ENCODE results near the gene ABCB11.
"Not testable (repeated sequence)": the region's sequence is repeated elsewhere in the genome, so short reads cannot be mapped to it uniquely, and the experiment has no call there.

ABCB11 gene

DNA sequence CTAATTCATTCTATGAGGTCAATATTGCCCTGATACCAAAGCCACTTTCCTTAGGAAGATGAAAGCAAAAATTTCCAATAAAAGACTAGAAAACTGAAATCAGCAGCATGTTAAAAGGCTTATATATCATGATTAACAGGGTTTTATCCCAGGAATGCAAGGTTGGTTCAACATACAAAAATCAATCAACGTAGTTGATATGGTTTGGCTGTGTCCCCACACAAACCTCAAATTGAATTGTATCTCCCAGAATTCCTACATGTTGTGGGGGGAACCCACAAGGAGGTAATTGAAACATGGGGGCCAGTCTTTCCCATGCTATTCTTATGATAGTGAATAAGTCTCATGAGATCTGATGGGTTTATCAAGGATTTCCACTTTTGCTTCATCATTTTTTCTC is 11.7 kb upstream of the ABCB11 start:
- no peak for DNase-seq (ENCODE audit: low read depth)

DNA sequence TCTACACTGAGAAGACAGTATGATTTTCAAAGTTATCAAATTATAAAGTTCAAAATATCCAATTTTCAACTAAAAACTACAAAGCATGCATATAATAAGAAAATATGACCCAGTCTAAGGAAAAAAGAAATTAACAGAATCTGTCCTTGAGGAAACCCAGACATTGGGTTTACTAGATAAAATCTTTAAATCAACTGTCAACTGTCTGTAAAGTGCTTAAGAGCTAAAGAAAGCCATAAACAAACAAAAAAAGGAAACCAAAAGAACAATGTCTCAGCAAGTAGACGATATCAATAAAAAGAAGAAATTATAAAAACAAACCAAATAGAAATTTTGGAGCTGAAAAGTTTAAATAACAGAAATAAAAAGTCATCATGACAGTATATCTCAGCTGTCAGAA is 10.5 kb upstream of the ABCB11 start:
- no peak for DNase-seq (ENCODE audit: low read depth)

DNA sequence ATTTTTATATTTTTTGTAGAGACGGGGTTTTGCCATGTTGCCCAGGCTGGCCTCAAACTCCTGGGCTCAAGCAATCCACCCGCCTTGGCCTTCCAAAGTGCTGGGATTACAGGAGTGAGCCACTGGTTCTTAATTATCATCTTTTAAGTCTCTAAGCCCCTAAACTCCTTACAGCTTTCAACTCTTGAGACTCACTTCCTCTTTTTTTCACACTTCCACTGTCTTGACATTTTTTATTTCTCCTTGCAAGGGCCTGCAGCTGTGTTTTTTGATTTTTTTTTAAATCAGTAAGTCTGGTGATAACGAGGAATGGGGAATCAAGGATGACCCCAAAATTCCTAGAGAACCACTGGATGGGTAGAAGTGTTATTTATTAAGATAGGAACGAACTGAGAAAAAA is 8.6 kb upstream of the ABCB11 start:
- DNase-seq (ENCODE audit: low read depth) = no peak

DNA sequence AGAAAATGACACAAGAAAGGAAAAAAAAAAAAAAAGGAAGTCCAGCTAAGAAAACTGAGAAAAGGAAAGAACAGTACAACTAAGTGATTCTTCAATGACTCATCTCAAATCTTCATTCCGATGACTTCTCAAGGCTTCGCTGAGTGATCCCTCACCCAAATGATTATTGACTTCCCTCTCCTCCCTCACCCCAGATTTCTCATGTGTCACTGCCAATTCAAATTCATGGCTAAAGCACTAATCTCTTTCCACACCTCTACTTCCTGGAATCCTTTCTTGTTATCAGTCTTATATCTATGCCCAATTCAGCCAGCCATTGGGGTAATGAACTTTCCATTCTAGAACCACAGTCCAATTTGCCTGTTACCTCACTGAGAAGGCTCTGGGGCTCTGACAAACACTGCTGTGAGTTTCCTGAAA is 7.2 kb upstream of the ABCB11 start:
- DNase-seq (ENCODE audit: low read depth) = no peak

DNA sequence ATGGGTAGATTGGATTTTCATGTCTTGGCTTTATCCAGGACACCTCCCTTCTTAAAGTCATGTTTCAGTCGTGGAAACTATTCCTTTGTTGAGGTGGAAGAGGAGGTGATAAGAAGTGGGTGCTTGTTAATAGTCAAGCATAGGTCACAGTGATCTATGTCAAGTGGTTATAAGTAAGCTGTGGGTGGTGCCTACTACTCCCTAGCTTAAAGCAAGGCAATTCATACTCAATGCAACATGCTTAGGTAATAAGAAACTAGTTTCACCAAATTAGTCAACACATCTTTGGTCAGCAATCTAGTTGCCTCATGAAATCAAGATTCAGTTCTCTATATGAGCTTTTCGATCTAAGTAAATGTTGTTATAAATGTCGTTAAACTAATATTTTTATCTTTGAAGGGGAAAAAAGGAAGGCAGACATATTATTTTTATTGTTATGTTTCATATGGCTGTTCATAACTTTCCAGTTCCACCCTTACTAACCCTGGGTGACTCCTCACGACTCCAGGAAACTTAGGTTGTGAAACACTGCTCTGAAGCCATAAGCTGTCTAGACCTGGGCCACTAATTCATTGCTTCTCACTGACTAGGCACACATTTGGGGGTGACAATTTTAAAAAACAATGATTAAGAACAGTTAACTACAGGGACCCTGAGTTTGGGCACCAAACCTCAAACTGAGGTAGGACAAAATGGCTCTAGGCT is 5.8 kb upstream of the ABCB11 start:
- no peak for DNase-seq (ENCODE audit: low read depth)

DNA sequence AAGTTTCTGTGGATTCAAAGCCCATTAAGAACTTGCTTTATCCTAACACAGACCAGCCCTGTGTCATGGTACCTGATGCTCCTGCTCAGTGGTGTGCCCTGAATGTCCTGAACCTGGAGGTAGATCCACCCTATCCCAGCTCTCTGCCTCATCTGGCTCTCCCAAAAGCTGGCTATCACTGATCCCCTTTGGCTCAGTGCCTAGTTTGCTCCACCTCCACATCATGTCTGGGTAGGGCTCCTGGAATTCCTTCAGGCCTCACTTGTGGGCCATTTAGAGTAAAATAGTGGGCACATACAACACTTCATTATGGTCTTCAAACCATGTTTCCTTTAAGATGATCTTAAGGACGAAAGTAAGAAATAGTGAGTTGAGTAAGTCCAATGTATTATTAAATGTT is 4.8 kb upstream of the ABCB11 start:
- DNase-seq (ENCODE audit: low read depth) = no peak

DNA sequence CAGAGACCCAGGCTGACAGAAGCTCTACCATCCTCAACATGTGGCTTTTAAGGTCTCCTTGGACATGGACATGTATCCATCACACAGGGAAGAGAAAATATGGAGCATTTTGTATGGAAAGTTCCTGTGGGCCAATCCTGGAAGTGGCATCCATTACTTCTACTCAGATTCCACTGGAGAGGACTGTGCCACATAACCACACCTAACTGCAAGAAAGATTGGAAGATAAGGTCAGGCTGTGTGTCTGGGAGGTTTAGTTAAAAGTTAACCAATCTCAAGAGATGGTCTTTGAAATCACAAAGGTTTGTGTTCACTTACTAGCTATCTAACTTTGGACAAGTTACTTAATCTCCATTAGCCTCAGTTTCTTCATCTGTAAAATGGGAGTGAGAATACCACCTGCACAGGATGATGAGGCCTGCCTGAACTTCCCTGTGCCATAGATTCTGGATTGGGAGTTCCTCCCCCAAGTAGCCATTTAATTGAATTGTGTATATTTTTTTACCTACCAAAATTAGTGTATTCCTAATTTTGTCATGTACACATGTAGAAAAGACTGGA is 3.9 kb upstream of the ABCB11 start:
- no peak for DNase-seq (ENCODE audit: low read depth)

DNA sequence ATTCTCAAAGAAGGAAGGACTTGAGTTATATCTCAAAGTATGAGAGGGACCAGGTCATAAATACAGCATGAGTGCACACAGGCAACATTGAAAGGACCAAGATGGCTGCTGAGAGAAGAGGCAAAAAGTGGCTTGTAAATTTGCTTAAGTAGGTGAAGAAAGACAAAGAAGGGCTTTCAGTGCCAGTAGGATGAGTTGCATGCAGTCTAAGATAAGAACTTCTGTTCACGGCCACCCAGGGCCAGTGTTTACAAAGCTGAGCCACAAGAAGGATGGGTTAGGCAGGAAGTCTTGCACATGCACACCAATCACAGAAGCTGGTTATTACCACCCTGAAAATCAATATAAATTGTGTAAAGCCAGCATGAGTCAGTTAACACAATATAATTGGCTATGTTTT is 3.1 kb upstream of the ABCB11 start:
- DNase-seq (ENCODE audit: low read depth) = no peak

DNA sequence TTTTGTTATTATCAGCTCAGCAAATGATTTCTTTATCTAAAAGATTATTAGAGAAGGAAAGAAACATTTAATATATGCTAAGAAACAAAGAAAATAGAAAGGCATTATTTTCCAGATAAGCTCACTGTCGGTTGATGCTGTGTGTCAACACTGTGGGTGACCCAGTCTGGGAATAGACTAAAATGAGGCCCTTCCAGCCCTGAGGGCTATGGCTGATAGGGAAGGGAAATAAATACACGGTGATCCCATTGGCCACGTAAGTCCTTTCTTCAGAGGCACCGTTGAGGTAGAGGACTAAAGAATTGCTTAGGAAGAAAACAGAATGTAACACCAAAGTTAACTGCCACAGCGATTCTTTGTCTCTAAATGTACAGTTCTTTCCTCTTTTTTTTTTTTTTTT is 1.8 kb downstream of the ABCB11 start:
- no peak for DNase-seq (ENCODE audit: low read depth)

DNA sequence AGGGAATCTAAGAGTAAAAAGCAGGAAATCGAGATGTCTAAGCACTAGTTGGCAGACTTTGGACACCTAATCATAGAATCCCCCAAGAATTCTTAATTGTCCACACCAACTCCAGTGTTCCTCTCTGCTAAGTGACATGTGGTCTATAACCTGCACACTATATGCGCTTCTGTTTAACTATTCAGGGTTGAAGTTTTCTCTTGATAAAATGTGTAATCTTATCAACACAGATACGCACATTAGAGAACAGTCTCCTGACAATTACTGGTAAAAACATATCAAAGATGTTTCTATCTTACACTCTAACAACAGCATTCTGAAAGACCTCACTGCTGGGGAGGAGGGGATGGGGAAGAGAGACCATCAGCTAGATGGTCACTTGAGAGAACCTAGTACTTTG is 3.9 kb downstream of the ABCB11 start:
- no peak for DNase-seq (ENCODE audit: low read depth)

DNA sequence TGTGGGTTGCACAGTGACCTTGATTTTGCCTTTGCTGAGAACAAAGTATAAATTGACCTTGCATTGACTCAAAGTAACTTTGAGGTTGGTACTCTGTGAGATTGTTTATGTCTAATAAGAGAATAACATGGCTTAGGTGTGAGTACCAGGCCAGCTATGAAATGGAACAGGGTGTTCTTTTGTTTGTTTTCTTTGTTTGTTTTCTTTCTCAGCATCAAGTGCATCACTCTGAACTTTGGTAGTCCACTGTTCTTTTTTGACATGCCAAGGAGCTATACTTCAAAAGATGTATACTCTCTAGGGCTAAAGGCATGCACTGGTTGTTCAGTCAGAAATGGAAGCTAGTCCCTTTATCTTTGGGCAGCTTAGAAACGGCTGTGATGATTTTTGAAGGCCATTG is 5.1 kb downstream of the ABCB11 start:
- no peak for DNase-seq (ENCODE audit: low read depth)

DNA sequence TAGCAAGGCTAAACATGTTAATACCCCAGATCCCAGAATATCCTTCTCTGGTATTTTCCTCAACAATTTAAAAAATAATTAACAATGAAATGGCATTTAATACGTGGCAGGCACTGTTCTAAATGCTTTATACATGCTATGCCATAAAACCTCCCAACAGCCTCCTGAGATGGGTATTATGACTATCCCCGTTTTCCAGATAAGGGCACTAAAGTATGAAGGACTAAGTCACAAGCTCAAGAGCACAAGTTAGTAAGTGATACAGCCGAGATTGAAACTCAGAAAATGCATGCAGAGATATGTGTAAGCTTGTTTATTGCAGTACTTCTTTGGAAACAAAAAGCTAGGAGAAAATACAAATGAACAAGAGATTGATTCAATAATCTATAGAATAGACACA is 8.0 kb downstream of the ABCB11 start:
- DNase-seq (ENCODE audit: low read depth) = no peak

DNA sequence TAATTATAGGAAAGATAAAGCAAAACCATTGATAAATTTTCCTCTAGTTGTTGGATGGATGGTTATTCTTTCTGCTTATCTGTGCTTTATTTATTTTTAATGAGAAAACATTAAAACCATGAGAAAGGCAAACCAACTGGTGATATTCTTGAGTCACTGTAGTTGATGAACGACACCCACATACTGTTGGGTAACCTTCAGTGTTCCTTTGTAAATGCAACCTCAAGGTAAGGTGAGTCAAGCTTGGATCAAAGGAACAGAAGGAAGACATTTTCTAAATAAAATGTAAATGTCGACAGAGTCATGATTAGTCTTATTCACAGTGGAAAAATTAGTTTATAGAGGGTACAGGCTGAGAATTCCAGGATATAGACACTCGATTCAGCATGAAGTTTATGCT is 12.7 kb downstream of the ABCB11 start:
- DNase-seq (ENCODE audit: low read depth) = no peak

DNA sequence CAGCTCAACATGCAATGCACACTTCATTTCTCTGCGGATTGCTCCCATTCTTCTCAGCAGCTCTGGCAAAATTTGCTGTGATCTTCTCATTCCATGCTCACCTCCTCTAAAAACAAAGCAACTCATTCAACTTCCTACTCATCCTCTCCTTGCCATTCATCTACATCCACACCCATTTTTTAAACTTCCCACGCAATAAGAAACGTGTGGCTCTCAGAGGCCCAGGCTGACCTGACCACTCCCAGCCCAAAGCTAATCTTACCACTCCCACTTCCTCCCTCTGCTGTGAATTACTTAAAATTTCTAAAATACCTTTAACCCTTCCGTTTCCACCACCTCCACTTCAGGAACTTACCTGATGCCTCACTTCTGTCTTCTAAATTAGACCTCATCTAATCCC is 15.2 kb downstream of the ABCB11 start:
- DNase-seq (ENCODE audit: low read depth) = no peak

DNA sequence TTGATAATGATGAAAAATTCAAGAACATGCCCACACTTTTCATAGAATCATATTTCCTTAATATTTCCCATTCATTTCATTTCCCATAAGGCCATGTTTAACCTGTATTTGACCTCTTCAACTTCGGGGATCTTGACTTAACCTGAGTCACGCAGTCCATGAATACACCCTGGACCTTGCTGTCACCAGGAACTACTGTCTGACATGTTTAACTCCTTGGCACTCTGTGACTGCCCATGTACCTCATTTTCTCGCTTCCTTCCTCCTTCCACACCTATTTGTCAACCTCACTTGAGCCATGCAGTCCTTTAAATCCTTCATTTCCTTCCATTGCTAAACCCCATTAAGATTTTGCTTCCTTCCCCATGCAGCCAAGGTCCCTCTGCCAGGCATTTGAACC is 16.3 kb downstream of the ABCB11 start:
- DNase-seq (ENCODE audit: low read depth) = no peak

DNA sequence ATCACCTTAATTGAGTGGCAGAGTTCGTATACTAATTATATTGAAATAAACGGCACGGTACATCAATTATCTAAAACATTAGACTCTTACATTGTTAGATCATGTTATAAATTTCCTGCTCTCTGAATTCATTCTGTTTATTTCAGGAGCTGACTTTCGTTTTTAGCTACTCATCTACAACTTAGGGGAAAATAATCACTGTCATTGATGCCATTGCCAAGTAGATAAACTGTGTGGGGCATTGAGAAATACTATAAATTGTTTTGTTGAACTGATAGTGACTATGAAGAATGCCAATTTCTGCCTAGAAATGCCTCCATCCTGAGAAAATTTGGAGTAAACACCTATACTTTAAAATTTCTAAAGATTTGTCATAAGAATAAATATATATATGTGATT is 17.5 kb downstream of the ABCB11 start:
- no peak for DNase-seq (ENCODE audit: low read depth)

DNA sequence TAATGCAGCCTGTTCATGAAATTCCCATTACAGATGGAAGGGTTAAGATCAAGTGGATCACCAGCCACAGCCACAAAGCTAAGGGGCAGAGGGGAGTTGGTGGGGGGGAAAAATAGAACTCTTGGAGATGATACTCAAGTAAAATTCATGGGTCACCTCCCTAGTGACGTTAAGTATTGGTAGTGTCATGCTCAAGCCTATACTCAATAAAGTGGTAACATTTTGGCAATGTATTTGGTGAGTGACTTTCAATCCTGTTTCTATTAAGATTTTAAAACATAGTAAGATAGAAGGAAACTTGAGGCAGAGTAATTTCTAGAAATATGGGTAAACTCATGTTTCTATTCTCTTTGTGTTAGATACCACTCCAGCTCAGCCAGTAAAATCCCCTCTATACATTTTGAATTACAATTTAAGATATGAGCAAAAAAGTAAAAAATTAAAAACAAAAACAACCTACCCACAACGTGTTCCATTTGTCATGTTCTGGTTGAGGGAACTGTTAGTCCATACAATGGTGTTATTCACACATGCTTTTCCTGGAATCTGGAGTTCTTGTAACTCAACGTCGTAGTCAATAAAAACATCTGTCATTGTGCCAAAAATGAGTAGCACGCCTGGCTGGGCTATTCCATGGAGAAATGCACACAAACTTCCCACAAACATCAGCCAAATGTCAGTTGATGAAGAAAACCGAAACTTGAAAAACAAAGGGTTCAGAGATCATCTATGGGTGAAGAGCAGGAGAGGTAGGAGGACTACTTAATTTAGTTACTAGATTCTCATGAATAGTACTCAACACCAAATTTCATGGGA is 18.1 kb downstream of the ABCB11 start:
- DNase-seq (ENCODE audit: low read depth) = no peak

DNA sequence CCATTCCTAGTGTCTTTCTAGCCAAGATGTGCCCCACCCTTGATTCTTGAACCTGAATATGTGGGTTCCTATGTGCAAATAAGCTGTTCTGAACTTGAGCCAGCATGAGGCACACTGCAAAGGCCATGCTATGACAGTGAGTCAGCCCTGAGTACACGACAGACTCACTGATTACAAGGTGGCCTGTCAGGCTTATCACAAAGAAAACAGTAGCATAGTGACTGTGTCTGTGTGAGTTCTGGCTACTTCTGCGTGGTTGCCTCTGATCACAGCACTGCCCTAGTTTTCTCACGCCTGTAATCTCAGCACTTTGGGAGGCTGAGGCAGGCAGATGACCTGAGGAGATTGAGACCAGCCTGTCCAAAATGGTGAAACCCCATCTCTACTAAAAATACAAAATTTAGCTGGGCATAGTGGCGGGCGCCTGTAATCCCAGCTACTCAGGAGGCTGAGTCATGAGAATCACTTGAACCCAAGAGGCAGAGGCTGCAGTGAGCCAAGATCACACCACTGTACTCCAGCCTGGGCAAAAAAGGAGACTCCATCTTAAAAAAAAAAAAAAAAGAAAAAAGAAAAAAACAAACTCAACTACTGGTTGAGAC is 18.8 kb downstream of the ABCB11 start:
- DNase-seq (ENCODE audit: low read depth) = not testable (repeated sequence)

DNA sequence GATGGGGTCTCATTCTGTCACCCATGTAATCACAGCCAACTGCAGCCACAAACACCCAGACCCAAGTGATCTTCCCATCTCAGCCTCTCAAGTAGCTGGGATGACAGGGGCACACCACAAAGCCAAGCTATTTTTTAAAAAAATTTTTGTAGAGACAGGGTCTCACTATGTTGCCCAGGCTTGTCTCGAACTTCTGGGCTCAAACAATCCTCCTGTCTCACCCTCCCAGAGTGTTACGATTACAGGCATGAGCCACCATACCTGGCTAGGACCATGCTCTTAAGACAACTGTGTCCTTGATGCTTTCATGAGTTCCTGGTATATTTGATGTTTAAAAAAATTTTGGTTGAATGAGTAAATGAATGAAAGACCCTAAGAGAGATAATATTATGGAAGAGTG is 19.4 kb downstream of the ABCB11 start:
- DNase-seq (ENCODE audit: low read depth) = no peak

DNA sequence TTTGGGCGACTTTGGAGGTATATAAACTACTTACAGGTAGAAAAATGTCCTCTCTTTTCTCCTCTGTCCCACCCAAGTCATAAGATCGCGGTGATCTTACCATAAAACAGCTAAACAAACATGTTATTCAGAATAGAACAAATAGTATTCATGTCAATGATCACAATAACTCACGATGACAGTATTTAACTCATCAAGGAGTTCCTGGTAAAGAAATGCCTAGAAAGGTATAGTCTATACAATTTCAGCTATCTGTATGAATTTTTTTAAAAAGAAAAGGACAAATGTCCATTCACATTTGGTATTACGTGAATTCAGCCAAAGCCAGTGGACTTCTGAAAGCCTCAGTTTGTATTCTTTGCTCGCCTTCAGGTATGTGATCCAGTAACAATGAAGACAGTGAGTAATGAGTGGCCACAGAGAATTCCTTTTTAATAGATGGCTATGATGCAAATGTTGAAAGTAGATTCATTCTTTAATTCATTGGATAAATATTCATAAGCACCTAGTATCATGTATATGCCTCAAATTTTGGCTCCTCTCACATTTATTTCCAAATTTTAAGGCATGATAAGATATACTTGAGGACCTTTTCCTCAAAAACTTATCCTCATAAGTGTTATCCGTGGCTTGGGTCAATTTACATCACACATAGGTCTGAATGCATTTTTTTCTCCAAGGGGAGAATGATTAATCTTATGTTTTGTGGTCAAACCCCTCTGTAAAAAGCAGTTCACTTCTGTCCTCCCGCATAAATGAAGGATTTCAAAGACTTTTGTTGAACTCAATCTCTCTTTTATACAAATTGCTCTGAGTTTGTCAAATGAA is 20.3 kb downstream of the ABCB11 start:
- no peak for DNase-seq (ENCODE audit: low read depth)

DNA sequence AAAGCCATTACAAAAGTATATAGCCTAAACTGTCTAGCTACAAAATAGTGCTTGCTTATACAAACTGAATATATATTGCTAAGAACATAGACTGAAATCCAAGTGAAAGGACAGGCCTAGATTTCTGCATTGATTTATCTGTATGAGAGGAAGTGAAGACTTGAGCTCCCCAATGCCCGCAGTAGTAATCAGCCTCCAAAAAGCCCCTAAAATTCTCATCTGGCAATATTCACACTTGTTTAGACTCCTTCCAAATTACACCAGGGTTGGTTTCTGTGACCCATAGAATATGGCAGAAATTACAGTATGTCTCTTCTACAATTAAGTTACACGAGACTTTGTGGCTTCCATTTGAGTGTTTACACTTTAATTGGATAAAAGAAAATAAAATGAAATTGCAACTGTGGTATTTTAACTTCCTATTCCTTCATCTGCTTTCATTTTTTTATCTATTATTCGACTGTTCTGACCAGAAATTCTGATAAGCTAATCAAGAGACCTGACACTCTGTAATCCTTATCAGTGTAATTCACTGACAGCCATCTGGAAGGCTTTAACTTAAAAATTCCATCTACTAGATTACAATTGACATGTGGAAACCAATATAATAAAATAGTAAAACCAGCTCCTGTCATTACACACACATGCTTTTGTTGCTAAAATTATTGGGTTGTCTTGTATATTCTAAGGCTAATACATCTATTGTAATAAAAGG is 21.1 kb downstream of the ABCB11 start:
- no peak for DNase-seq (ENCODE audit: low read depth)

DNA sequence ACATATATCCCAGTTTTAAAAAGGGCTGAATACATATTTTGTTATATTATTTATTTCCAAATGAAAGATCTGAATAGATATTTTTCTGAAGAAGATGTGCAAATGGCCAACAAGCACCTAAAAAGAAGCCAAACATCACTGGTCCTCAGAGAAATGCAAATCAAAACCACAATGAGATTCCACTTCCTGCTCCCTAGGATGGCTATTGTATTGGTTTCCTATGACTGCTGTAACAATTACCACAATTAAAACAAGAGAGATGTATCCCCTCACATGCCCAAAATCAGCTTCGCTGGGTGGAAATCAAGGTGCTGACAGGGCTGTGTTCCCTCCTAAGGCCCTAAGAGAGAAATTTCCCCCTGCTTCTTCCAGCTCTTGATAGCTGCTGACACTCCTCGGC is 23.2 kb downstream of the ABCB11 start:
- DNase-seq (ENCODE audit: low read depth) = no peak
